Neural cell (in vitro differentiated cells): ENCODE measurements around the gene ZCCHC14. TPM values are rescaled to one million over a fixed set of nuclear protein-coding genes. Genes with fewer than 3 reads are reported as not detected.

Source experiments
- H2AFZ ChIP-seq: fragments of 200-600, 300-800 bp; sonication (generic), shearing (Covaris generic); 2 replicates; pipeline ENCODE4 v1.6.0; 2014; ENCODE audit warnings: low read depth, mild to moderate bottlenecking, antibody characterized with exemption, low read length, moderate library complexity
- H3F3A ChIP-seq: fragments of 200-600 bp; shearing (Covaris generic); 2 replicates; pipeline ENCODE4 v1.6.1; 2016; ENCODE audit warnings: mild to moderate bottlenecking, moderate library complexity, mixed read lengths, antibody characterized with exemption, low read length; ENCODE audit not compliant: insufficient read depth, poor library complexity, severe bottlenecking
- H3K27ac ChIP-seq: fragments of 200-600, 300-800 bp; sonication (generic), shearing (Covaris generic); 2 replicates; pipeline ENCODE4 v1.5.1; 2014; ENCODE audit warnings: mild to moderate bottlenecking, low read length, moderate library complexity
- H3K27me3 ChIP-seq: fragments of 300-800, 200-600 bp; sonication (generic), shearing (Covaris generic); 2 replicates; pipeline ENCODE4 v1.6.0; 2014; ENCODE audit warnings: mild to moderate bottlenecking, low read depth, low read length, moderate library complexity; ENCODE audit not compliant: insufficient read depth
- H3K36me3 ChIP-seq: fragments of 300-800, 200-600 bp; sonication (generic), shearing (Covaris generic); 2 replicates; pipeline ENCODE4 v1.5.1; 2014; ENCODE audit warnings: mild to moderate bottlenecking, antibody characterized with exemption, low read length, moderate library complexity; ENCODE audit not compliant: insufficient read depth
- H3K4me2 ChIP-seq: fragments of 300-800, 200-600 bp; sonication (generic), shearing (Covaris generic); 2 replicates; pipeline ENCODE4 v1.6.0; 2014; ENCODE audit warnings: mild to moderate bottlenecking, low read length
- H3K4me3 ChIP-seq: fragments of 300-800, 200-600 bp; sonication (generic), shearing (Covaris generic); 2 replicates; pipeline ENCODE4 v1.5.1; 2014; ENCODE audit warnings: mild to moderate bottlenecking, low read length, moderate library complexity
- H3K79me2 ChIP-seq: fragments of 200-600 bp; shearing (Covaris generic); replicated peaks from 2 replicates; pipeline ENCODE4 v1.6.0; 2014; ENCODE audit warnings: mild to moderate bottlenecking, low read length, moderate library complexity; ENCODE audit not compliant: insufficient read depth
- H3K9ac ChIP-seq: fragments of 300-800, 200-600 bp; sonication (generic), shearing (Covaris generic); 2 replicates; pipeline ENCODE4 v1.6.1; 2016; ENCODE audit warnings: mild to moderate bottlenecking, low read length, mixed read lengths
- H3K9me2 ChIP-seq: fragments of 200-600 bp; shearing (Covaris generic); 2 replicates; pipeline ENCODE4 v1.6.1; 2016; ENCODE audit warnings: mild to moderate bottlenecking, low read length, mixed read lengths; ENCODE audit not compliant: insufficient read depth
- H3K9me3 ChIP-seq: fragments of 200-600, 300-800 bp; sonication (generic), shearing (Covaris generic); 2 replicates; pipeline ENCODE4 v1.6.1; 2016; ENCODE audit warnings: mild to moderate bottlenecking, mixed run types, low read length, moderate library complexity, mixed read lengths
- H4K20me1 ChIP-seq: fragments of 200-600 bp; shearing (Covaris generic); 2 replicates; pipeline ENCODE4 v1.6.1; 2016; ENCODE audit warnings: mild to moderate bottlenecking, mixed run types; ENCODE audit not compliant: insufficient read depth
- CTCF ChIP-seq: fragments of 450-650 bp; IDR thresholded peaks from 2 replicates; pipeline ENCODE4 v1.5.1; 2014; ENCODE audit warnings: antibody characterized with exemption, mild to moderate bottlenecking, moderate library complexity; ENCODE audit not compliant: poor library complexity, severe bottlenecking
- EP300 ChIP-seq: fragments of 450-650 bp; conservative IDR thresholded peaks from 2 replicates; pipeline ENCODE4 v1.6.1; 2014; ENCODE audit warnings: antibody characterized with exemption, mild to moderate bottlenecking, moderate library complexity; ENCODE audit not compliant: poor library complexity, severe bottlenecking
- EZH2 ChIP-seq: fragments of 200-600, 300-800 bp; shearing (Covaris generic), sonication (generic); IDR thresholded peaks from 2 replicates; pipeline ENCODE4 v1.6.1; 2014; ENCODE audit warnings: antibody characterized with exemption, low read length, borderline replicate concordance, mild to moderate bottlenecking; ENCODE audit not compliant: insufficient read depth, poor library complexity, severe bottlenecking
- MXI1 ChIP-seq: fragments of 450-650 bp; conservative IDR thresholded peaks from 2 replicates; pipeline ENCODE4 v1.6.1; 2014; ENCODE audit warnings: antibody characterized with exemption, mild to moderate bottlenecking; ENCODE audit not compliant: poor library complexity, severe bottlenecking
- POLR2AphosphoS5 ChIP-seq: IDR thresholded peaks from 2 replicates; pipeline ENCODE4 v1.6.1; 2012
- RAD21 ChIP-seq: fragments of 450-650 bp; conservative IDR thresholded peaks from 2 replicates; pipeline ENCODE4 v1.6.1; 2014; ENCODE audit warnings: antibody characterized with exemption, mild to moderate bottlenecking, moderate library complexity
- REST ChIP-seq: IDR thresholded peaks from 2 replicates; pipeline ENCODE4 v1.6.1; 2012; ENCODE audit warnings: borderline replicate concordance
- SMC3 ChIP-seq: fragments of 450-650 bp; conservative IDR thresholded peaks from 2 replicates; pipeline ENCODE4 v1.6.1; 2014; ENCODE audit warnings: antibody characterized with exemption, mild to moderate bottlenecking, moderate library complexity; ENCODE audit not compliant: poor library complexity
- TAF1 ChIP-seq: IDR thresholded peaks from 2 replicates; pipeline ENCODE4 v1.6.1; 2012; ENCODE audit warnings: low read depth
- polyA plus RNA-seq: library from polyadenylated mRNA; depleted of rRNA; stranded (reverse); fragments of >200 nt; gene quantifications from 2 replicates; pipeline ENCODE4 v1.2.3, GENCODE V29; 2014

The ZCCHC14 gene
- polyA plus RNA-seq, 1 donor from 2014 or later, result 22.1 TPM

- Histone ChIP-seq H3K9ac (no peak overlapping the region), H4K20me1 (no peaks in the 10 kb centered on the region), H3K9me3 (no peaks in the 10 kb centered on the region), H3K27me3 (no peaks in the 10 kb centered on the region), H3K9me2 (no peaks in the 10 kb centered on the region), H3K4me2 (no peak overlapping the region), H3K27ac (no peak overlapping the region), H2AFZ (no peak overlapping the region), H3K4me3 (no peak overlapping the region), H3F3A (no peaks in the 10 kb centered on the region), H3K36me3 (no peaks in the 10 kb centered on the region), H3K79me2 (no peaks in the 10 kb centered on the region)
- no peak for TF ChIP-seq TAF1
These were observed 72.5 kb downstream of the ZCCHC14 start for GRCh38 chr16:87420026-87421002.

GRCh38 chr16:87418644-87419043 is 74.2 kb downstream of the ZCCHC14 start:
- H3K36me3 ChIP-seq, result no peaks in the 10 kb centered on the region
- no peaks in the 10 kb centered on the region for H4K20me1 ChIP-seq
- H3K4me3 ChIP-seq, result no peak overlapping the region
- no peak overlapping the region for H3K9ac ChIP-seq
- no peaks in the 10 kb centered on the region for H3K27me3 ChIP-seq
- no peak overlapping the region for H2AFZ ChIP-seq
- H3F3A ChIP-seq, result no peaks in the 10 kb centered on the region
- no peaks in the 10 kb centered on the region for H3K9me2 ChIP-seq
- H3K79me2 ChIP-seq, result no peaks in the 10 kb centered on the region
- H3K27ac ChIP-seq, result no peak overlapping the region
- TF ChIP-seq MXI1 (no peak), EZH2 (no peak)
- H3K9me3 ChIP-seq, result no peaks in the 10 kb centered on the region
- H3K4me2 ChIP-seq, result no peak overlapping the region

- Histone ChIP-seq H3K27me3 (no peaks in the 10 kb centered on the region), H2AFZ (no peak overlapping the region), H3F3A (no peaks in the 10 kb centered on the region), H3K36me3 (no peaks in the 10 kb centered on the region), H3K9me3 (no peaks in the 10 kb centered on the region), H3K4me2 (no peak overlapping the region), H4K20me1 (no peaks in the 10 kb centered on the region), H3K79me2 (no peaks in the 10 kb centered on the region), H3K4me3 (no peak overlapping the region), H3K27ac (no peak overlapping the region), H3K9me2 (no peaks in the 10 kb centered on the region), H3K9ac (no peak overlapping the region)
- TF ChIP-seq MXI1, result no peak
- TF ChIP-seq EP300, result no peak
- TF ChIP-seq SMC3, result no peak
- TF ChIP-seq RAD21, result no peak
- TF ChIP-seq POLR2AphosphoS5, result no peak
- TF ChIP-seq TAF1, result no peak
- no peak for TF ChIP-seq CTCF
- TF ChIP-seq EZH2, result no peak
- TF ChIP-seq REST, result no peak
These were observed 74.6 kb downstream of the ZCCHC14 start for GRCh38 chr16:87418216-87418615.
